H1 (cell line): Measurements from ENCODE around the gene GYPC. TPM values are rescaled to one million over a fixed set of nuclear protein-coding genes. Genes with fewer than 3 reads are reported as not detected.

Source experiments
- CTCF ChIA-PET: fragments of 300-600 bp; sonication (Branson Sonifier 250); formaldehyde crosslinking; loops from one replicate; lab custom pipeline; 2021; ENCODE audit not compliant: partially characterized antibody; lab: Charles Lee
- POLR2A ChIA-PET: fragments of 300-600 bp; sonication (Branson Sonifier 250); formaldehyde crosslinking; loops from one replicate; lab custom pipeline; 2021; ENCODE audit warnings: inconsistent platforms; ENCODE audit not compliant: partially characterized antibody; lab: Charles Lee
- DNase-seq, 2 experiments: peaks; one replicate each; pipeline versions ENCODE4 v3.0.0 to v3.0.0-alpha.2; 2010 to 2022; ENCODE audit warnings: low spot score in 2 of 2, low read depth in 1 of 2, mixed read lengths in 1 of 2
- FAIRE-seq: peaks from 2 replicates; lab custom pipeline; 2011; peaks lifted over from hg19 to GRCh38; lab: Jason Lieb, UNC
- H2AFZ ChIP-seq: 2 replicates; pipeline ENCODE4 v1.8.1; 2012; ENCODE audit warnings: low read length, inconsistent platforms
- H2AK5ac ChIP-seq: 2 replicates; pipeline ENCODE4 v1.6.1; 2013; ENCODE audit warnings: low read depth, low read length
- H2BK120ac ChIP-seq: replicated peaks from 2 replicates; pipeline ENCODE3; 2013; ENCODE audit warnings: low read depth, low read length, inconsistent platforms
- H2BK12ac ChIP-seq: 2 replicates; pipeline ENCODE4 v1.6.1; 2013; ENCODE audit warnings: low read depth, low read length
- H2BK15ac ChIP-seq: 2 replicates; pipeline ENCODE4 v1.6.1; 2013; ENCODE audit warnings: low read length
- H2BK20ac ChIP-seq: 2 replicates; pipeline ENCODE4 v1.6.1; 2013; ENCODE audit warnings: low read length
- H2BK5ac ChIP-seq: 2 replicates; pipeline ENCODE4 v1.6.1; 2013; ENCODE audit warnings: low read depth, low read length
- H3K14ac ChIP-seq: 2 replicates; pipeline ENCODE4 v1.6.1; 2013; ENCODE audit warnings: inconsistent platforms; ENCODE audit not compliant: insufficient read length
- H3K18ac ChIP-seq: 2 replicates; pipeline ENCODE4 v1.6.1; 2013; ENCODE audit warnings: low read length; ENCODE audit errors: extremely low read depth
- H3K23ac ChIP-seq: 2 replicates; pipeline ENCODE4 v1.6.1; 2013; ENCODE audit warnings: inconsistent platforms; ENCODE audit not compliant: insufficient read length
- H3K23me2 ChIP-seq: 2 replicates; pipeline ENCODE4 v1.6.1; 2013; ENCODE audit warnings: low read depth, low read length
- H3K27ac ChIP-seq: 2 replicates; pipeline ENCODE4 v1.6.1; 2011; ENCODE audit warnings: low read depth, low read length, inconsistent platforms
- H3K27me3 ChIP-seq, 4 experiments: replicated peaks in 1 of 4; 1 replicate in 1 of 4; 2 replicates in 3 of 4; pipeline versions ENCODE4 v1.6.1 to v1.8.1; 2011 to 2013; ENCODE audit warnings: low read length in 3 of 4, mild to moderate bottlenecking in 3 of 4, inconsistent platforms in 2 of 4, mixed read lengths in 2 of 4, moderate library complexity in 1 of 4; ENCODE audit not compliant: control insufficient read depth in 3 of 4, insufficient read depth in 3 of 4; ENCODE audit errors: extremely low read depth in 1 of 4
- H3K36me3 ChIP-seq, 4 experiments: 2 replicates each; pipeline versions ENCODE4 v1.6.1 to v1.8.1; 2011 to 2013; ENCODE audit warnings: mild to moderate bottlenecking in 4 of 4, low read length in 3 of 4, moderate library complexity in 2 of 4, control low read depth in 1 of 4, inconsistent platforms in 1 of 4; ENCODE audit not compliant: insufficient read depth in 4 of 4, control insufficient read depth in 2 of 4
- H3K4ac ChIP-seq: replicated peaks from 2 replicates; pipeline ENCODE3; 2013; ENCODE audit warnings: low read length, low read depth, mixed read lengths, inconsistent platforms; ENCODE audit not compliant: insufficient read length
- H3K4me1 ChIP-seq, 4 experiments: replicated peaks in 1 of 4; 1 replicate in 1 of 4; 2 replicates in 3 of 4; pipeline versions ENCODE4 v1.6.1 to v1.8.1; 2011 to 2013; ENCODE audit warnings: low read length in 3 of 4, inconsistent platforms in 2 of 4, mixed read lengths in 1 of 4; ENCODE audit not compliant: insufficient read depth in 4 of 4, control insufficient read depth in 3 of 4
- H3K4me2 ChIP-seq, 2 experiments: 2 replicates each; pipeline versions ENCODE4 v1.6.1 to v1.8.1; 2011 to 2013; ENCODE audit warnings: low read depth in 2 of 2, low read length in 2 of 2, control low read depth in 1 of 2, inconsistent platforms in 1 of 2, mild to moderate bottlenecking in 1 of 2; ENCODE audit not compliant: insufficient read depth in 1 of 2
- H3K4me3 ChIP-seq, 4 experiments: fragments of 200-600, 300-600 bp in 1 of 4; sonication (generic), shearing (Covaris generic), sonication (Bioruptor Twin) in 1 of 4; 2 replicates each; pipeline versions ENCODE4 v1.5.1 to v1.8.1; 2011 to 2016; ENCODE audit warnings: low read length in 4 of 4, low read depth in 3 of 4, control low read depth in 2 of 4, inconsistent platforms in 2 of 4, mild to moderate bottlenecking in 2 of 4, mixed read lengths in 1 of 4, moderate library complexity in 1 of 4; ENCODE audit not compliant: insufficient read depth in 2 of 4; ENCODE audit errors: extremely low read depth in 1 of 4
- H3K56ac ChIP-seq: replicated peaks from 2 replicates; pipeline ENCODE3; 2013; ENCODE audit warnings: low read depth, mild to moderate bottlenecking, mixed read lengths, low read length, inconsistent platforms; ENCODE audit not compliant: insufficient read length
- H3K79me1 ChIP-seq: 2 replicates; pipeline ENCODE4 v1.6.1; 2013; ENCODE audit warnings: low read depth, low read length, control low read depth
- H3K79me2 ChIP-seq, 2 experiments: 2 replicates each; pipeline versions ENCODE4 v1.6.1 to v1.8.1; 2012 to 2013; ENCODE audit warnings: low read length in 2 of 2, mild to moderate bottlenecking in 2 of 2, inconsistent platforms in 1 of 2; ENCODE audit not compliant: insufficient read depth in 2 of 2, control insufficient read depth in 1 of 2
- H3K9ac ChIP-seq, 4 experiments: replicated peaks in 1 of 4; 1 replicate in 1 of 4; 2 replicates in 3 of 4; pipeline versions ENCODE4 v1.6.1 to v1.8.1; 2011 to 2013; ENCODE audit warnings: low read depth in 3 of 4, low read length in 3 of 4, control low read depth in 2 of 4, mild to moderate bottlenecking in 2 of 4, moderate library complexity in 2 of 4, inconsistent platforms in 1 of 4; ENCODE audit errors: extremely low read depth in 1 of 4
- H3K9me3 ChIP-seq, 2 experiments: 2 replicates each; pipeline versions ENCODE4 v1.6.1 to v1.8.1; 2012 to 2013; ENCODE audit warnings: mild to moderate bottlenecking in 2 of 2, moderate library complexity in 2 of 2, control low read depth in 1 of 2, inconsistent platforms in 1 of 2, low read depth in 1 of 2, low read length in 1 of 2, mixed read lengths in 1 of 2; ENCODE audit not compliant: insufficient read depth in 2 of 2
- H4K20me1 ChIP-seq, 2 experiments: replicated peaks in 1 of 2; 2 replicates each; pipeline versions ENCODE3 to v1.8.1; 2011 to 2013; ENCODE audit warnings: inconsistent platforms in 2 of 2, low read length in 2 of 2, mild to moderate bottlenecking in 1 of 2; ENCODE audit not compliant: insufficient read depth in 2 of 2, control insufficient read depth in 1 of 2
- H4K5ac ChIP-seq: 2 replicates; pipeline ENCODE4 v1.6.1; 2013; ENCODE audit warnings: low read length, low read depth, mixed read lengths, inconsistent platforms; ENCODE audit not compliant: insufficient read length
- H4K8ac ChIP-seq: 2 replicates; pipeline ENCODE4 v1.8.0; 2013; ENCODE audit warnings: mild to moderate bottlenecking, moderate library complexity, low read length, inconsistent platforms; ENCODE audit not compliant: insufficient read depth; ENCODE audit errors: extremely low read depth
- H4K91ac ChIP-seq: replicated peaks from 2 replicates; pipeline ENCODE3; 2013; ENCODE audit warnings: low read length, mixed read lengths, inconsistent platforms; ENCODE audit not compliant: insufficient read length
- BRCA1 ChIP-seq: IDR thresholded peaks from 2 replicates; pipeline ENCODE4 v1.6.1; 2012; ENCODE audit warnings: low read depth, low read length, improper control_type of control experiment
- CBX5 ChIP-seq: fragments of 300-800, 300-1000 bp; sonication (generic); IDR thresholded peaks from 2 replicates; pipeline ENCODE4 v1.7.1; 2016; ENCODE audit warnings: antibody characterized with exemption, low read length, low read depth
- CEBPB ChIP-seq: IDR thresholded peaks from 2 replicates; pipeline ENCODE4 v1.6.1; 2012; ENCODE audit warnings: low read depth, low read length
- CHD1 ChIP-seq: IDR thresholded peaks from 2 replicates; pipeline ENCODE4 v1.6.1; 2012; ENCODE audit warnings: low read depth, low read length, improper control_type of control experiment
- CHD2 ChIP-seq: IDR thresholded peaks from 2 replicates; pipeline ENCODE4 v1.6.1; 2012; ENCODE audit warnings: low read length, improper control_type of control experiment
- TAF7 ChIP-seq: optimal IDR thresholded peaks from 2 replicates; pipeline ENCODE3; 2011; ENCODE audit warnings: low read depth, mild to moderate bottlenecking, inconsistent platforms, low read length, moderate library complexity, borderline replicate concordance
- WGBS, 2 experiments: shearing (Covaris generic) in 1 of 2; methylation state at CpG; one replicate each; pipeline versions ENCODE4 v1.1.6 to v1.1.7; 2013 to 2015; ENCODE audit warnings: low lambda C conversion rate in 2 of 2, mixed read lengths in 2 of 2, inconsistent platforms in 1 of 2, low coverage in 1 of 2, missing lambda C conversion rate in 1 of 2; ENCODE audit not compliant: insufficient replicate concordance in 2 of 2, insufficient coverage in 1 of 2, insufficient read length in 1 of 2; ENCODE audit errors: extremely low coverage in 1 of 2, missing lambda C conversion rate in 1 of 2; 5-methylcytosine and 5-hydroxymethylcytosine counted together
- polyA plus RNA-seq, 7 experiments: library from polyadenylated mRNA; depleted of rRNA in 3 of 7; stranded (reverse) in 5 of 7; unstranded in 2 of 7; fragments of >200 nt in 5 of 7; fragments of 200-250 nt in 2 of 7; gene quantifications; 1 replicate in 5 of 7; 2 replicates in 1 of 7; 4 replicates in 1 of 7; pipeline versions ENCODE4 v1.2.1 to v1.2.3, GENCODE V29; 2011 to 2013; ENCODE audit warnings: missing spikeins in 2 of 7, mixed read lengths in 2 of 7
- total RNA-seq: library from RNA; stranded (reverse); fragmentation: NEBNext Ultra II Directional; extraction: Animal tissue kit (Norgen Biotek cat#: 25700); gene quantifications from 2 replicates; pipeline ENCODE4 v1.2.1, GENCODE V29; 2021

Gene GYPC
- total and polyA plus RNA-seq, 2 of the 8 experiments (the other 6 are each of a cell fraction or from before 2014, with no cell fraction given), result 26.8 to 53.6 TPM

DNA sequence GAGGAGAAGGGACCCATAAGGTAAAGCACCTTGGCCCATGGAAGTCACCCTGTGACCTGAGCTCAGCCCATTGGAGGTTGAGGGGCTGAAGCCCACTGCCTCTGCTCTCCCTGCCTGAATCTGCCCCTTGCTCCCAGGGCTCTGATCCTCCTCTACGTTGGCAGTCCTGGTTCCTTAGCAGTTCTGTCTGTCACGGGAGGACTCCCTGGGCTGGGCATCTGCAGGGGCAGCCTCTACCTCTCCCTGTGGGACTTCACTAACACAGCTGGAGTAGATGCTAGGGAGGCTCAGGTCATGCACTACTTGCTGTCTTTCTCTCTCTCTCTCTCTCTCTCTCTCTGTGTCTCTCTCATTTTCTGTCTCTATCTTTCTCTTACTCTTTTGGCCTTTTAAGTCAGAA lies 8.7 kb downstream of the GYPC start:
- H3K79me2 ChIP-seq, result no peaks in the 10 kb centered on the region
- H2BK5ac ChIP-seq, result no peak overlapping the region; the same call in 1 of the 2 replicates
- H3K4ac ChIP-seq, result no peak overlapping the region
- ChIA-PET POLR2A (no interaction called here), CTCF (interaction anchor here (0.7 kb wide), 1 partner anchor 361 kb away, joined by 3 read pairs; no protein-coding TSS in a partner anchor)
- H3K36me3 ChIP-seq, result no peaks in the 10 kb centered on the region
- no peak overlapping the region for H4K91ac ChIP-seq
- H2BK20ac ChIP-seq, result no peak overlapping the region
- no peak overlapping the region for H2BK15ac ChIP-seq
- peaks cover 0 to 8% (median 3%) of the 10 kb centered on the region in 4 experiments; a peak in 4 of 7 replicates for H3K4me1 ChIP-seq
- no peak for FAIRE-seq
- no peaks in the 10 kb centered on the region for H3K23me2 ChIP-seq
- H3K9ac ChIP-seq, result no peak overlapping the region
- 89% methylated on average over 2 of the region's 2 CpGs; no CpG with 5 or more reads in 1 of the 2 experiments for WGBS, 2 experiments
- no peak overlapping the region for H3K27ac ChIP-seq
- H3K14ac ChIP-seq, result no peak overlapping the region
- H2BK12ac ChIP-seq, result no peak overlapping the region
- DNase-seq, result no peak
- H3K18ac ChIP-seq, result no peak overlapping the region
- no peak overlapping the region for H3K4me3 ChIP-seq
- no peak overlapping the region for H4K5ac ChIP-seq
- H3K4me2 ChIP-seq, result no peak overlapping the region
- H3K79me1 ChIP-seq, result no peaks in the 10 kb centered on the region
- H3K23ac ChIP-seq, result no peak overlapping the region
- H4K8ac ChIP-seq, result no peak overlapping the region
- no peaks in the 10 kb centered on the region for H3K9me3 ChIP-seq
- H3K27me3 ChIP-seq, result no peaks in the 10 kb centered on the region
- 0 out of 2 replicates have a peak overlapping the region, but pooled peaks have one; percentile 75 for H2AK5ac ChIP-seq
- no peak overlapping the region for H2AFZ ChIP-seq
- no peaks in the 10 kb centered on the region for H4K20me1 ChIP-seq
- no peak overlapping the region for H3K56ac ChIP-seq
- no peak overlapping the region for H2BK120ac ChIP-seq
- TF ChIP-seq CHD1 (no peak), CHD2 (no peak), CBX5 (no peak), BRCA1 (no peak), CEBPB (no peak), TAF7 (no peak)
